Stimulated activated naive CD8-positive, alpha-beta T cell treated with anti-CD3 and anti-CD28 coated beads, Interleukin-15, Interleukin-2, amounts not matched to agents 100 U/mL and 50 U/mL, for 24 hours (primary cell): ENCODE measurements around the gene CALML6.

ENCODE experiments used
- ATAC-seq: fragments of 150-1000 bp; cut with Tn5 transposase; one replicate; pipeline ENCODE4 v1.10.0; 2021
- DNase-seq: peaks from one replicate; pipeline ENCODE4 v3.0.0; 2021

The CALML6 gene

GRCh38 chr1:1911350-1912041 is 3.6 kb upstream of the CALML6 start:
- DNase-seq: no peak
- no peak for ATAC-seq

DNA sequence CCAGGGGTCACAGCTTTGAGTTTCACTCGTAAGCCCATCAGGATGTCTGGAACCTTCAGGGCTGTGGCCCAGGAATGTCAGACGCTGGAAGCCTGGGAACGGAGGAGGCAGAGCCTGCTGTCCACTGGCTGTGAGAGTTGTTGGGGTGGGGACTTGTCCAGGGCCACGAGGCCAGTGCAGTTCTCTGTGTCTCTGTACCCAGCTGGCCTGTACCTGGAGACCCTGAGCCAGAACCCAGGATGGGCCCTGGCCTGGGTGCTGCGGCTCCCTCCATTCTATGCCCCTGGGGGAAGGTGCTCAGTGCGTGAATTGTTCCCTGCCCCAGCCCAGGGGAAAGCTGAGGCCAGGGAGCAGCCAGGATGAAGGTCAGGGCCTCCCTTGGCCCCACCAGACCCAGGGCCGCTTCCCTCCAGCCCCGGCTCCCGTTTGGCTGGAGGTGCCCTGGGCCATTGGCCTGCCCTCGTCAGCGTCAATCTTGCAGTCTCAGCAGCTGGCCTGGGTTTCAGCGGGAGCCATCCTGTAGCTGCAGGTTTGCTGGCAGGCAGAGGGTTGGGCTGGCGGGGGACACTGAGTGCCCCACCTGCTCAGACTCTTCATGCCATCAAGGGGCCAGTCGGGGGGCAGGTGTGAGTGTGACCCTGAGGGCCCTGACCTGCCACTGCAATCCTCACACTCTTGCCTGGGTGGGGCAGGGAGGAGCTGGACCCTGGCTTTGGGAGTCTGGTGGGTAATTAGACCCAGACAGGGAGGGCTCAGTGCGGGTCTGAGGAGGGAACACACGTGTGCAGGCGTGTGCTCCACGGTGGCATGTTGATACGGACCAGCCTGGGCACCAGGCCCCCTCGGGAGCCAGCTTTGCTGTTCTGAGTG is 724 bp upstream of the CALML6 start:
- no peak for DNase-seq
- ATAC-seq: no peak

DNA sequence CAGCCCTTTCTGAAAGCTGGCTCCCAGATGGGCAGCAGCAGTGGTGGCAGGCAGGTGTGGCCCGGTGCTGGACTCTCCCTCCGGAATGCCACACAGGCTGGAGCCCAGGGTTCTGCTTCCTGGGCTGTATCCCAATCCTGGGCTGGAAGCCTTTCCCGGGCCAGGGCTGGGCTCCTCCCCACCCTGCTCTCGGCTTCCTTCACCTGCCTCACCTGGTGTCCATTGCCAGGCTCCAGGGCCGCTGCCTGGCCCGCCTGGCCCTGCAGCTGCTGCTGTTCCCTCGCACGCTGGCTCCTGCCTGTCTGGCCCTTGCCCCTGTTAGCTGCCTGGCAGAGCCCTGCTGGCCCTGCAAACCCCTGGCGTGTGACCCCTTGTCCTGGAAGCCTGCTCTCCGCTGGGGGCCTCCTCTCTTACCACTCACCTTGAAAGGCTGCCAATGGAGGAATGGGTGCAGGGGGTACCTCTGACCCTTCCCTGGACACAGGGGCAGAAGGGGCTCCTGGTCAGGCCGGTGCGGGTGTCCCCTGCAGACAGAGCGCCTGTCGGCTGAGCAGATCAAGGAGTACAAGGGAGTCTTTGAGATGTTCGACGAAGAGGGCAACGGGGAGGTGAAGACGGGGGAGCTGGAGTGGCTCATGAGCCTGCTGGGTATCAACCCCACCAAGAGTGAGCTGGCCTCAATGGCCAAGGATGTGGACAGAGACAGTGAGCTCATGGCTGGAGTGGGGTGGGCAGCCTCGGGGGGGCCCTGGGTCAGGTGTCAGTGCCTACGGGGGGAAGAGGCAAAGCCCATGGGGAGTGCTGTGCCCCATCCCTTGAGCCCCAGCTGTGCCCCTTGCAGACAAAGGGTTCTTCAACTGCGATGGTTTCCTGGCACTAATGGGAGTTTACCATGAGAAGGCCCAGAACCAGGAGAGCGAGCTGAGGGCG is 1.1 kb downstream of the CALML6 start:
- ATAC-seq: no peak
- no peak for DNase-seq

- DNase-seq (no peak), ATAC-seq (no peak)
Observed at GRCh38 chr1:1916851-1917251, 1.8 kb downstream of the CALML6 start.

DNA sequence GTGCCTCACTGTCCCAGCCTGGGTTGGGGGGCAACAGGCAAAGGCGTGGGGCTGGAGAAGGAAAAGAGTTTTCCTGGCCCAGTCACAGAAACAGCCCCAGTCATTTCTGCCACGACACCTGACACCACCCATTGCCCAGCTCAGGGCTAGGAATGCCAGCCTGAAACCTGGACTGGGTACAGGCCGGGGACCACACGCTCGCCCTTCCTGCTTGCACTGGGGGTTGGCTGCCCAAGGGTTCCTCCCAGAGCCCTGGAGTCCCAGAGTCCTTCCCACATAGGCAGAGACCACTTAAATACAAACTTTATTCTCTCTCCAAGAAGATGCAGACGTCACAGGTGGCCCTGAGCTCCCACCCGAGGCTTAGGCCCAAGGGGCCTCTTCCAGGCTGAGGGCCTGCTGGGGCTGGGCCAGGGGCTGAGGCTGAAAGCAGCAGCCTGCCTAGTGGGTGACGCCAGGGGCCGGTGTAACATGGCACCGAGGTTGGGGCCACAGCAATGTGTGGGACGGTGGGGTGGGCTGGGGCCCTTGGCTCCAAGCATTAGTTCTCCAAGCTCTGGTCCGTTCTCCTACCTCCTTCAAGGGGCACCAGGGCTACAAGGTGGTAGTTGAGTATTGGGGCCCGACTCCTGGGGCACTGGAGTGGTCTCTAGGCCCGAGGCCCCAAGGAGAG is 2.4 kb downstream of the CALML6 start:
- no peak for DNase-seq
- no peak for ATAC-seq

DNA sequence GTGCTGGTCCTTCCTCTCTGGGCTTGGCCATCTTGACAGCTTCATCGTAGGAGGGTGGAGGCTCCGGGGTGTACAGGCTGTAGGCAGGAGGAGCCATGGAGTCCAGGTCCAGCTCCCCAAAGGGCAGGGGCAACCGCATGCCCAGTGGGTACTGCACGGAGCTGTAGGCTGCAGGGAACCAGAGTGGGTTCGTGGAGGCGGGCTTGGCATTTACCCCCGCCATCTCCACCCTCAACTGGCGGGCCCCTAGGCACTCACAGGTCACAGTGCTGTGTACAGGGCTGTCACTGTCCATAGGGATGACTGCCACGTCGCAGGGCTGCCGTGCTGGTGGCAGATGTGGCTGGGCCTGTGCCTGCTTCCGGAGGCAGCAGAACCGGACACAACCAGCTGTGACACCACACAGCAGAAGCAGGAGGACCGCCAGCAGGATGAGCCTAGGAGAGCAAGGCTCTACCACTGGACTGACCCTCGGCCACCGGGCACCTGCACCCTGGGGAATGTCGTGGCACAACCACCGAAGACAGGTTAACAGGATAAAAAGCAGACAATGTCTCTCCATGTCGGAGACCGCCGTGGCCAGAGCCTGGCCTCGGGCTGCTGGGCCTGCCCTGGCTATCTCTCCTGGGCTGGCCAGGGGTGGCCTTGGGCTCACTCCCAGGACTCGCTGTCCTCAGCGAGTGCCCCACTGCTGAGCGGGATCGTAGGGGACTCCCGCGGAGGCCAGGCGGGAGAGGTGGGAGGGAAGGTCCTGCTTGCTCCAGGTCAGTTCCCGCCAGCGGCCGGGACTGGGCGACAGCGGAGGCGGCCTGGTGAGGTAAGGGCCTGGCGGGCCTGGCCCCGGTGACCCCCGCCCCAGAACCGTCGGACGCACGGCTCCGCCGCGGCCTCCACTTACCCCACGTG is 3.2 kb downstream of the CALML6 start:
- DNase-seq (no peak), ATAC-seq (no peak)

GRCh38 chr1:1918901-1919303 is 3.8 kb downstream of the CALML6 start, which contains the start of gene TMEM52:
Gene TMEM52 (minus strand): TSS chr1:1919279. CDS start chr1:1919265, 14 bp downstream.
- ATAC-seq (peak; percentile 7), DNase-seq (no peak)

GRCh38 chr1:1919304-1920056 is 4.4 kb downstream of the CALML6 start:
- peak; percentile 84 for ATAC-seq
- DNase-seq: peak; percentile 99

GRCh38 chr1:1920057-1920607 is 5.1 kb downstream of the CALML6 start:
- no peak for DNase-seq
- ATAC-seq: no peak

DNA sequence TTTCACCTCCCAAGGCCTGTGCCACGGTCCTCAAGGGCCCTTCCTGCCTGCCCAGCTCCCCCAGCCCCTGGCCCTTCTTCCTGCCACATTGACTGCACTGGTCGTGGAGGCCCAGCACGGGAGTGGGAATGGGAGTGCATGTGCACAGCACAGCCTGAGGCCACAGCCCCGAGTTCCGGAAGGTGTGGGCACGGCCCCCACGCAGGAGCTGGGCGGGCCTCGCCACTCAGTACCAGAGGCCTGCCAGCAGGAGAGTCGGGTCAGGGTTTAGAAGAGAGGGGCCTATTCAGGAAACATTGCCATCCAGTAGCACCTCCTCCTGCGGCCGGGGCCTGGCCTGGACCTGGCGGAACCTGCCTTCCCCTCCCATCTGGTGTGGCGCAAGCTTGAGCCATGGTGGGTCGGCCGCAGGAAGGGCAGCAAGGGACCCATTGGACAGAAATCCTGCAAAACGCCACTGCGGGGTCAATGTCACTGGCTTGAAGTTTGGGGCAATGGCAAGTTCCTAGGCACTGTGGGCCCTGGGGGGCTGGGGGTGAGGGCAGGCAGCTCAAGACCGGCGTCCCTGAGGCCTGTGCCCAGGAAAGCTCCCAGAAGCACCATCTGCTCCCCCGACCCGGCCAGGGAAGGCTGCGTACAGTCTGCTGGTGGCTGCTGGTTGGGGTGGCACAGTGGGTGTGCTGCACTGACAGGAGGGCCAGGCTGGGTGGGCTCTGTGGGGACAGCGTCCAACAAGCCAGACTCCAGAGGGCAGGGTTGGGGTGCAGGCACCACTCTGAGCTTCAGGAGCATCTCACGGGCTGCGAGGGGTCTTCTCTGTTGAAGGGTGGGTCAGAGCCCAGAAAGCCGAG is 5.8 kb downstream of the CALML6 start:
- ATAC-seq: no peak
- no peak for DNase-seq

- DNase-seq (no peak), ATAC-seq (no peak)
Observed at GRCh38 chr1:1921459-1921862, 6.4 kb downstream of the CALML6 start.

- ATAC-seq: no peak
- no peak for DNase-seq
Observed at GRCh38 chr1:1921901-1922701, 7.0 kb downstream of the CALML6 start.

DNA sequence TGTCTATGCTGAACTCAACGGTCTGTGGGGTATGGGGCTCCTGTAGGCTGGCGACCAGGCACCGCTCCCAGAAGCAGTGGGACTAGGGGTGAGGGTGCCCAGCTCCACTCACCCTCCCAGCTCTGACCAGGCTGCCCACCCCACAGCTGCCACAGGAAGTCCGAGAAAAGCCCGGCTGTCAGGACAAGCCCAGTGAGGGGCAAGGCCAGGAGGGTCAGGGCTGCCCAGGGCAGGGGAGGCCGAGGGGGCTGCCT is 7.6 kb downstream of the CALML6 start:
- no peak for ATAC-seq

DNA sequence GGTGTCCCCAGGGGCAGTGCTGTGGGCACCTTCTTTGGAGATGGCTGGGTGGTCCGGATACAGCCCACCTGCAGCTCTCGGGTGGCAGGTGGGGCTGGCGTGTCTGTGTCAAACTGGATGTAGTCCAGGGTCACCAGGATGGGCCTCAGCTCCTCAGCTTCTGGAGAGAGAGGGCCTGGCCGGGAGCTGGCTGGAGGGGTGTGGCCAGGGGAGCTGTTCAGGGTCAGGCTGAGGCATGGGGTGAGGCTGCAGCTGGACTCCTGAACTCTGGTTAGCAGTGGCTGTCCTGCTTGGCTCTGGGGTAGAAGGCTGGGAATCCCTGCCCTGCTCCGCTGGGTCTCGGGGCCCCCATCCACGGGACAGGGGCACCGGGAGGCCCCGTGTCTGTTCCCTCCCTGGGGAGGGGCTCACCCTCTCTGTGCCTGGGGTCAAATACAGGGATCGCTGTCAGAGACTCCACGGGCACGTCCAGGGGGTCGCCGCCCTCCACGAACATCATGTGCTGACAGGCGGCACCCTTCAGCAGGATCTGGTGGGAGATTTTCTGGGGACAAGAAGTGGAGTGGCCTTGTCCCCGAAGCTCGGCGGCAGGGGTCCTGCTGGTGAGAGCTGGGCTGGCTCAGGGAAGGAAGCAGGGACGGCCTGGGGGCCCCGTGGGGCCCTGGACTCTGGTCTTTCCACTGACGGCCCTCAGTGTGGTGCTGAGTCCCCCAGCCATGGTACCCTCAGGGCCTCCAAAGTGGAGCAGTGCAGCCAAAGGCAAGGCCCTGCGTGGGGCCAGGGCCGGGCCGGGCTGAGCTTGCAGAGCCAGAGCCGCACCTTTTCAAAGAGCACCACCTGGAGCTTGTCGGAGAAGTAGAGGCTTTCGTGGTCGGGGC is 8.1 kb downstream of the CALML6 start:
- ATAC-seq (no peak), DNase-seq (no peak)

More for the DNA sequence above, 7.6 kb downstream of the CALML6 start:
- no peak for DNase-seq

DNA sequence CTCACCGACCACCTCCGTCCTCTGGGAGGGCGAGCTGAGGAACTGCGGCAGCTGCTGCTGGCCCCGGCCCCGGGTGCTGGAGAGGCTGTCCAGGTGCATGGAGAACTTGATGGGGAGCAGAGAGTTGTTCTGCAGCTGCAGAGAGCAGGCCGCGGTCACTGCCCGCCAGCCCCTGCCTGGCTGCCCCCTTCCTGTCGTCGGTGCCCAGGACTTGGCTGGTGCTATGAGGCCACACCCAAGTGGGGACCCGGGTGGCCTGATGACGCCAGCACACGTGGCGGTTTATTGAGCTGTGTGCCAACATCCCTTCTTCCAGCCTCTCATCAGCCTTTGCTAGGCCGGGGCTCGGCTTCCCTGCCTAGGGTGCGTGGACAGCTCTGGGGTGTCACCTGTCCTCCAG is 9.3 kb downstream of the CALML6 start:
- DNase-seq (no peak), ATAC-seq (no peak)

DNA sequence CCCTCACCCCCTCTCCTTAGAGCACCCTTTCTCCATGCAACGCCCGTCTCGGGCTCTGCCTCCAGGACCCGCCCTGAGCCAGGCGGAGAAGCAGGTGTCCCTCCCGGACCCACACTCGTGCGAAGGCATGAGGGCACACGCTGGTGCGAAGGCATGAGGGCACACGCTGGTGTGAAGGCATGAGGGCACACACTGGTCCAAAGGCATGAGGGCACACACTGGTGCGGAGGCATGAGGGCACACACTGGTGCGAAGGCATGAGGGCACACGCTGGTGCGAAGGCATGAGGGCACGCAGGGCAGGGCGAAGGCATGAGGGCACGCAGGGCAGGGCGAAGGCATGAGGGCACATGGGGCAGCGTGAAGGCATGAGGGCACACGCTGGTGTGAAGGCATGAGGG is 9.8 kb downstream of the CALML6 start:
- DNase-seq: no peak
- ATAC-seq: no peak
